NCI-H226 (cell line): ENCODE data around the gene FOXN3.

Experiments used
- DNase-seq: peaks from one replicate; pipeline ENCODE4 v3.0.0-alpha.2; 2015

Gene FOXN3

DNA sequence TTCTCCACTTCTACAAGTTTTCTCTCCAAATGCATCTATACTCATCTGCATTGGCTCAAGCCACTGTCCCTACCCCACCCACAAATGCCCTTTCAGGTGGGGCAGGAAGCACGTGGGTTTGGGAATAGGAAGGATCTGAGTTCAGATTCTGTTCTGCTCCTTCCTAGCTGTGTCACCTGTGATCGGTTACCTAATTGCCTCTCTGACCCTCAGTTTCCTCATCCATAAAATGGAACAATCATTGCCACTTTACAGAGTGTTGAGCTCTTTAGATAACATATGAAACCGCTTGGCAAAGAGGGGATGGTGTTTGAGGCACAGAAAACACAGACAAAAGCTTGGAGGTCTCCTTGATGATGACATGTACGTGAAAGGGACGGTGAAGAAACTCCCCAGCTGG is 34.5 kb downstream of the FOXN3 start:
- DNase-seq = no peak

DNA sequence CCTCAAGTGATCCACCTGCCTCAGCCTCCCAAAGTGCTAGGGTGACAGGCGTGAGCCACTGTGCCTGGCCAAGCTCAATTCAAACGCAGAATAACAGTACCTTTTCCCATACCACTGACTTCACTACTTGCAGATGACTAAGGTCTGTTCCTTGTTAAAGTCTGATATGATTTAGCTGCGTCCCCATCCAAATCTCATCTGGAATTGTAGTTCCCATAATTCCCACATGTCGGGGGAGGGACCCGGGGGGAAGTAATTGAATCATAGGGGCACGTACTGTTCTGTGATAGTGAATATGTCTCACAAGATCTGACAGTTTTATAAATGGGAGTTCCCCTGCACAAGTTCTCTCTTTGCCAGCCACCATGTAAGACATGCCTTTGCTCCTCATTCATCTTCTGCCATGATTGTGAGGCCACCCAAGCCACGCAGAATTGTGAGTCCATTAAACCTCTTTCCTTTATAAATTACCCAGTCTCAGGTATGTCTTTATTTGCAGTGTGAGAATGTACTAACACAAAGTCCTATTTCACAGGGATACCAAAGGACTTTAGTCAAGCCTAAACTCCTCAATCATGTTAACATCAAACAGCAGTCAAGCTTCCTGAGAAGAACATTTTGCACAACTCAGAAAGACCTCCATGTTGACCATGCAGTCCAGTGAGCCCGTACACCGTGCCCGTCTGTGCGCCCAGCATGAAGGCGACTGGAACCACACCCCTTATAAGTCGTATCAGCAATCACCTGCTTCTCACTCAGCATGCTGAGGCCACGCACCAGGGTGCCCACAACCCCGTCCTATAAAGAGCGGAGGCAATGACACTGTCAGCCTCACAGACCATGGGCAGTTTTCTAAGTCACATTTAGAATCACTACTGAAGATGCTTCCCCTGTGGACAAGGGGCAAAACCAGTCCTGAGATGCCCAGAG is 36.9 kb downstream of the FOXN3 start:
- DNase-seq = no peak

DNA sequence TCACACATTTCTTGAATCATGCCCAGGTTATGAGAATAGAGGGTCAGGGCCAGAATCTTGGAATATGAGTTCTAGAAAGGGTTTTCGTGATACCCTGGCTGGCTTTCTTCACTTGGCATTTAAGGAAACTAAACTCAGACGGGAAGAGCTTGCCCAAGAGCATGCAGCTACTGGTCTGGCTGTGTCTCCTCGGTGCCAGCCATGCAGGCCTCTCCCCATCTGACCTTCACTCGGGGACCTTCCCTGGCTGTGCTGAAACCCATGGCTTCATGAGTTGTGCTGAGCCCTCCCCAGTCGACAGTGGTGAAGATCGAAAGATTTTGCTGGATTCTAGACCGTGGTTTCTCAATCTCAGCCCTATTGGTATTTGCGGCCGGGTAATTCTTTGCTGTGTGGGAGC is 38.0 kb downstream of the FOXN3 start:
- no peak for DNase-seq

DNA sequence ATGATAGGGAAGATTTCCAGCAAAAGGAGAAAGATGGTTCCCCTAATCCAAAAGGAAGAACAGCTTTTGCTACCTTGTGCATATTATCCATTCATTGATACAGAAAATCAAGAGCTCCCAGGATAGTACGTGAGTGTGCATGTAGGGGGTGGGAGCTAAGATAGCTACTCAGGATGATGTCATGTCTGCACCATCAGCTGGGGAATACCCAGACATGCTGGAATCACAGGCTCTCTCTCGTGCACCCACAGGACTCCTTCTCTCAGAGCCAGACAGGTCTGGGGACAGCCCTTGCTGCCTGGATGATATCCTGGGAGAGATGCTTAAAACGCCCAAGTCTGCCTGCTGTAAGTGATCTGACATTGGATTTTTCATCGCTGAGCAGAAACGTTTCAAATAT is 38.9 kb downstream of the FOXN3 start:
- peak; percentile 30 for DNase-seq

DNA sequence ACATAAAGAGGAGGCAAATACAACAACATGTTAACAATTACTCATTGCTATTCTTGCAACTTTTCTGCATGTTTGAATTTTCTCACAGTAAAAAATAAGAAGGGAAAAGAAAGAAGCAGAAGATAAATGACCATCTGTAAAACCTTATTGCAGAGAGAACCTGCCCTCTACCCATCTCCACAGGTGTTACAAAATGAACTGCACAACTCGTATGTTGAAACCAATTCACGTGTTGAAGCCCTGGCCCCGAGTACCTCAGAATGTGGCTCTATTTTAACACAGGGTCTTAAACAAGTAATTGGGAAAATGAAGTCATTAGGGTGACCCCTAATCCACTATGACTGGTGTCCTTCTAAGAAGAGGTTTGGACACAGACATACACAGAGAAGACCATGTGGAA is 39.5 kb downstream of the FOXN3 start:
- DNase-seq = no peak

DNA sequence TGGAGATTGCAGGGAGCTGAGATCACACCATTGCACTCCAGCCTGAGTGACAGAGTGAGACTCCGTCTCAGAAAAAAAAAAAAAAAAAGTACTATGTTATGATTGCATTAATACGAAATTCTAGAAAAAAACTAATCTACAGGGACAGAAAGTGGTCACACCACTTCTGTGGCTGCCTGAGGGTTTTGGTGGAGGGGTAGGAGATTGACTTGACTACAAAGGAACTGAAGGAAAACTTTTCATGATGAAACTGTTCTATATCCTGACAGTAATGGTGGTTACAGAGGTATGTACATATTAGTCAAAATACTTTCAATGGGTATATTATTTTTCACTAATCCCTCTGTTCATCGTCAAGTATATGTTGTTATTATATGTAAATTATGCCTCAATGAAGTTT is 42.1 kb downstream of the FOXN3 start:
- DNase-seq = no peak

DNA sequence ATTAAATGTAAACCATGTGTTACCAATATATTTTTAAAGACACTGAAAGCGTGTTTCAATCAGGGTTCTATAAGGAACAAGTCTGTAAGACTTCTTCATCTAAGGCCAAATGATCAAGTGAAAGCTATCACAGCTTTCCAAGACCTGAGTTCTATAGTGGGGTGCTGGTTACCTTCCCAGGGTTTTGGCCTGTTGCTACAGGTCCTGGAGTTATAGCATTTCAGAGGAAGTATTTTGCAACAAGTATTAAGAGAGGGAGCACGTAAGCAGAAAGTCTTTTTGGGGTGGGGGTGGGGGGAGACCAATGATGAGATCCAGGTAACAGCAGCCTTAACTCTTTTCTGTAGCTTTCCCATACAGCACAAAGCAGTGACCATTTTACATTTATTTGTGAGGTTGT is 43.8 kb downstream of the FOXN3 start:
- DNase-seq = no peak

DNA sequence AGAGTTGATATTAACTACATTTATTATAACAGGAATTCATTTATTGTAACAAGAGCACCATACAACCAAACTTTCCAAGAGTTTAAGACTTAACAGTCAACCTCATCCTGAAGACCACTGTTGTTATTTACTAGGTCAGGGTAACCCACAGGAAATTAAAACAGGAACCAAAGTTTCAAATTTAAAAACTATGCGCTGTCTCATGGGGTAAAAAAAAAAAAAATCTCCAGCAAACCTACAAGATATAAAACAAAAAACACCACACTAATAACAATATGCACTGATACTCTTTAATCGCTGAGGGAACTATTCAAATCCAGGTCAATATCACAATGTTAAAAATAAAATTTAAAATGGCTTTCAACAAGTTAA is 44.5 kb downstream of the FOXN3 start:
- no peak for DNase-seq

DNA sequence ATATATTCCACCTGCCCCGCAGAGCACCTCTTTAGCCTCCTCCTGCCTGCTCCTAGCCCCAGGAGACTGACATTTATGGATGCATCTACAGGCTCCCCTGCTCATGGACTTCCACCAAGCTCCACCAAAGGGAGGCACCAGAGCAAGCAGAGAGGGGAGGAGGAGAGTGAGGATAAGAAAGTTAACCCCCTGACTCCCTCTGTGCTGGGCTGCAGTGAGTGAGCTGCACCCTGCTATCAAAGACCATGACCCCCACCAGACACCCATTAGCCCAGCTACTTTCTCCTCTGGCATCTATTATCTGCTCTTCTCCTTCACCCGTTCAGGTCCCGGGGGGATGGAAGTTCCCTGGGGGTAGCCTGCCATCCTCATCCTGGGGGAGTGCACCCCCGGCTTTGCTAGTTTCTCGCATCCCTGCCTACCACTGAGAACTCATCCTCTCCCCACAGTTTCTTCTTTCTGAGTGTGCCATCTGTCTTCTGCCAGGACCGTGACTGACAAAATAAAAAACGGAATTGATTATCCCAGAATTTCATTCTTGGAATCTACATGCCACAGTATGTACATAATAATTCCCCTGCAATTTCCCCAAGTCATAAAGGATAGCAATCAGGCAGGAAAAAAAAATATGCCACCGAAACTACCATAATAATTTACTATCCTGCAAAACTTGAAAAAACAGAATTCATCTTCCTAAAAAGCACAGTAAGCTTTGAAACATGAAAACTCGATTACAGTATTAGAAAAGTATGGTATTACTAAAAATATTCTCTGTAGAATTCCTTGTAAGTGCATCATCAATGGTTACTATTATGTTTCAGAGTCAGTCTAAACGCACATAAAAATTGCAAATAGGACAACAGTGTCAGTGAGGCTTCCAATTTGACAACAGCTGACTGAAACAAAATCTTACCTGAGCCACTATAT is 45.2 kb downstream of the FOXN3 start:
- DNase-seq = no peak

DNA sequence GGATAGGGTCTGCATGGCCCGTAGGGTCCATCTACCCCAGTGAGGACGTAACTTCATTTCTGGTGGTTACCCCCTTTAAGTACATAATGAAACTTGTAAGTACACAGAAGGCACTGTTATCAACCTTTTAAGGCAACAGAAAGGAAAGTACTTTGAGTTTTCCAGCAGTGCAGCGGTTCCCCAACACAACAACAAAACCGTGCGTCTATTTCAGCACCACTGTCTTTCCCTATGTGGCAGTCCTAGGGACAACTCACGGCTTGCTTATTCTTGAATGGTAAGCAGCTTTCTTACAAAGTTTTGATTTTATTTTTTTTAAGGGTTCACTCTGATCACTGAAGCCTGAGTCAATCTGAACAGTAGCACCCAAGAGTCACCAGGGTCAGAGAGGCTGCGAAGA is 46.3 kb downstream of the FOXN3 start:
- DNase-seq = no peak

DNA sequence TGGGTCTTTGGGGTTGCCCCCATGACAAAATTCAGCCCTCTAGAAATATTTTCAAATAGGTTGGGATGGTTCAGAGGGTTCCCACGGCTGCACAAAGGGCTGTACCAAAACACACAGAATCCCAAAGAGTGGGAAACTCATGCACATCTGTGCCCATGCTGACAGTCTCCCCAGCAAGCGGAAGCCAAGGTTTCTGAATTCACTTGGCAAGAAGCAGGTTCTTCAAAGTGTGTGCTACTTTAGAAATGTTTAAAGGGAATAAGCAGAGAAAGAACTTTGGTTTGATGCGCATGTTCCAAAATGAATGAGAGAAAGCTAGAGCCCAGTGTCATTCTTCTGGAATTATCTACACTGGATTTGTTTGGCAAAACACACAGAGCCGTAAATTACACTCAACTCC is 46.7 kb downstream of the FOXN3 start:
- DNase-seq = no peak

DNA sequence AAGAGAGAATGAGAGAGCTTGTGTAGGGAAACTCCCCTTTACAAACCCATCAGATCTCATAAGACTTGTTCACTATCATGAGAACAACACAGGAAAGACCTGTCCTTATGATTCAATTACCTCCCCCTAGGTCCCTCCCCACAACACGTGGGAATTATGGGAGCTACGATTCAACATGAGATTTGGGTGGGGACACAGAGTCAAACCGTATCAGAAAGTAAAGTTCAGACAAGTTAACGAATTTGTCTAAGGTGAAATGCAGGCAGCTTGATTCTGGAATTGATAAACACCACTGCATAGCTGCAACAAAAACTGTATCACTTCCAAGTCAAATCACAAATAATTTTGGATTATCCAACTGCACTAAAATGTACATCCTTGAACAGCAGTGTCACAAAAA is 47.4 kb downstream of the FOXN3 start:
- DNase-seq = no peak

DNA sequence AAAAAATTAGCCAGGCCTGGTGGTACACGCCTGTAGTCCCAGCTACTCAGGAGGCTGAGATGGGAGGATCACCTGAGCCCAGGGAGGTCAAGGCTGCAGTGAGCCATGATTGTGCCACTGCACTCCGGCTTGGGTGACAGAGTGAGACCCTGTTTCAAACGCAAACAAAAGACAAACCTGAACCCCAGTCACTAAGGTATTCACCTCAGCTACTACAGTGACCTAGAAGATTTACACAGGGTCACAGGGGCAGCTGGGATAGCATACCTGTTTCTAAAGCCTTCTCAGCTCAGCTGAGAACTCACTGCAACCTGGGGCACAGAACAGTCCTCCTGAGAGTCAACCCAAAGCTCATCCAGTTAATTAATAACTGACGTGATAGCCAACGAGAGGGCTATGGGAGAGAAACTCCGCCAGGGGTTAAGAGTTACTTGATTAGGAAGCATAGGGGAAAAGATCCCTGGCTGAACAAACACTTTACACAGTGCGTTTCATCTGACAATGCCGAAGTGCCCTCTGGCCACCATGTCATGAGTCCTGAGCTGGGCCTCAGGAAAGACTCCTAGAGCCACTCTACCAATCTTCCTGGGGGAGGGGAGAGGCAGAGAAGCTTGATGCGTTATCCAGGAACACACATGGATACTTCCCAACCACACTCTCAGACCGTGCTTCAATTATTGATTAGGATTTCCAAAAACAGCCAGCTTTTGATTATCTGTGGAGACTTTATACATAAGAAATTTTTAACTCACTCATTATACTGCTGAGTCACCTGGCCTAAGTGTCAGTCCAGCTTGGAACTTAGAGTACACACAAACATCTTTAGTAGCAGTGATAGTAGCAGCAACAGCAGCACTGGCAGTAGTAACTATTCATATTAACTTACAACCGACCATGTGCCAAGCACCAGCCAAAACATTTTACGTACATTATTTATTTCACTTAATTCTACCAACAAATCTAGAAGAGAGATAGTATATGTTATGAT is 48.2 kb downstream of the FOXN3 start:
- DNase-seq = no peak

DNA sequence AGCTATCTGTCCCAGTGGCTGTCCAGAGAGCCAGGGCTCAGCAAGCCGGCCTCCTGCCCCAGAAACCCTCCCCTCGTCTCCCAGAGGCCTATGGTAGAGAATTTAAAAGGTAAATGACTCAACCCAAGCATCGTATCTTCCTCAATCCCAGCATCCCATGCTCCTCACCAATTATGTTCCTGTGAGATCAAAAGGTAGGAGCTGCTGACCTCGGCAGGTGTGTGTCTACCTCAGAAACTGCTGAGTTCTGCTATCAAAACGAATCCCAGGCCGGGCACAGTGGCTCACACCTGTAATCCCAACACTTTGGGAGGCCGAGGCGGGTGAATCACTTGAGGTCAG is 49.3 kb downstream of the FOXN3 start:
- no peak for DNase-seq

DNA sequence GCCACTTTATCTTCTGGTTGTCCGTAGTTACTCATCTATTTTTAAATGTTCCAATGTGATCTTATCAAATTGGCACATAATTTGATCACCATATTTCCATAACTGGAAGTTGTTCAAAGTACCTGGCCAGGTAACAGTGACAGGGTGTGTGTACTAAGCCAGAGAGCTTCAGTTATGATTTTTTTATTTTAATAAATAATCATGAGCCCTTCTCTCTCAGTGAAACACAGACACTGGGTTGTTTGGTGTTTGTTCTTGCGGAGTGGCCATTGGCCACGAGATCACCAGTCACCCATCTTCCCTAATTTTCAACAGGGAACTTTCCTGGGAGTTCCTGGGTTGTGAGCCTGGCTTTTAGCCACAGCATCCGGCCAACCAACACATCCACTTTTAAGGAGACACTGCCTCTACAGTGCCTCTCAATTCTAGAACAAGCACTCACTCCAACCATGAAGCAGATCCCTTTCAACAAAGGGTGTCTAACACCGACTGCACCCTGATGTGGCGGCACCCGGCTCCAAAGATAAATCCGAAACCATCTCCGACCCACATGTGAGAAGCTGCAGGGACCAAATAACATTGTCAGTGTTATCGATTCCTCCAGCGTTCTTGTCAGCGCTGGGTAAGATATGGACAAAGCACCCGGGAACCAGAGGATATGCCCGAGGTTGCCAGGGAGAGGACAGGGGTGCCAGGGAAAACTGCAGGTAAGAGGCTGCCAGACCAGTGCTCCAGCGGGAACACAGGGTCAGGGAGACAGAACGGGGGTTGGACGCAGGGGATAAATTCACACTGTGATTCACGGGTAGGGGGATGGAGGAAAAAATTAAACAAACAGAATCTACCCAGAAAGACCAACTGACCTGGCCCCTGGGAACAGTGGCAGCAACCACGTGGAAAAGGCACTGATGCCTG is 49.9 kb downstream of the FOXN3 start:
- DNase-seq = no peak

DNA sequence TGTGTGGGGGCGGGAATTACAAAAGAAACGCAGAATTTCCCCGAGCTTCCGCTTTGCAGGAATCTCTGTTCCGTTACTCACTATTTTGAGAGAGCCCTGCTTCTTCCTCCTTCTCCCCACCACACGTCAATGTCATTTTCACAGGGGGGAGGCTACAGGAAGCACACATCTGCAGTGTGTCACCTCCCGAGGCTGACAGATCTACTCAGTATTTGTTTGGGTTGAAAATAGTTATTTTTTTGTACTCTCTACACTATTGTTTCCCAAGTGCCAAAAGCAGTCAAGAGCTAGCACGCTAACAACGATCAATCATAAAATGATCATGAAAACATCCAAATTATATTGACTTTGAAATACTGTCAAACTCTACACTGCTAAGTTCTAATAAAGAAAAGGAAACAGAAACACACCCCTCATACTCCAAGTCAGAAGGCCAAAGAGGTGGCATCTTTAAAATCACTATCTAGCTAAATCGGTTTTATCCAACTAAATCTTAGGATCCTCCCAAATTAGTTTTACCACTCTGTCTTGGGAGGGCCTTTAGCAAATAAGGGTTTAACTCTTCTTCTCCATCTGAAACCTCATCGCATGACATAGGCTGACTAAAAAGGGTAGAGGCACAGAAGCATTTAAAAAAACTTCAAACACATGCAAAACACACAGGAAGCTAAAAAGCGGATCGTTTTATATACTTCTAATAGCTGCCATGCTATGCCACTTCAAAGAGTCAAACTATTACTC is 51.8 kb downstream of the FOXN3 start:
- no peak for DNase-seq

DNA sequence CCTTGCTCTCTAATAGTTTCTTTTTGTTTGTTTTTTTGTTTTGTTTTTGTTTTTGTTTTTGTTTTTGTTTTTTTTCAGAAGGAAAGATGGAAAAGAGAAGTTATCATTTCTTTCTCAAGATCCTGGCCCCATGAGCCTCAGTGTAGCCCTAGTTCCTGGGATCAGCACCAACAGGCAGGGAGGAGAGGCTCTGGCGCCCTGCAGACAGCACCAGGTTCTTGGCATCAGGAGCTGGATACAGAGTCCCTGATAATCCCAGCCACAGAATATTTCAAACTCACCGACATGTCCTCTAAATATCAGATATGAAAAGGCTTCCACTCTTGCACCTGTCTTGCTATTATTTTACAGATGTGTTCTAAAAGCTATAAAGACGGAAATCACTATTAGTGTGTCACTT is 52.7 kb downstream of the FOXN3 start:
- no peak for DNase-seq

DNA sequence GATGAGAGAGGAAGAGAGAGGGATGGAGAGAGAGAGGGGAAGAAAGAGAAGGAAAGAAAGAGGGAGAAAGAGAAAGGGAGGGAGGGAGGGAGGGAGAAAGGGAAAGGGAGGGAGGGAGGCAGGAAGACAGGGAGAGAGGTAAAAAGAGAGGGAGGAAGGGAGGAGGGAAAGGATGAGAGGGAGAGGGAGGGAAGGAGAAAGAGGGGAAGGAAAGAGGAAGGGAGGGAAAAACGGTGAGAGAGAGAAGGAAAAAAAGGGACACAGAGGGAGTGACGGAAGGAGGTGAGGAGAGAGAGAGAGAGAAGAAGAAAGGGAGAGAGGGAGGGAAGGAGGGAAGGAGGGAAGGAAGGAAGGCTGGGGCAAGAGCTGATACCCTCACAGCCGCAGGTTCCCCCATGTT is 56.8 kb downstream of the FOXN3 start:
- no peak for DNase-seq

DNA sequence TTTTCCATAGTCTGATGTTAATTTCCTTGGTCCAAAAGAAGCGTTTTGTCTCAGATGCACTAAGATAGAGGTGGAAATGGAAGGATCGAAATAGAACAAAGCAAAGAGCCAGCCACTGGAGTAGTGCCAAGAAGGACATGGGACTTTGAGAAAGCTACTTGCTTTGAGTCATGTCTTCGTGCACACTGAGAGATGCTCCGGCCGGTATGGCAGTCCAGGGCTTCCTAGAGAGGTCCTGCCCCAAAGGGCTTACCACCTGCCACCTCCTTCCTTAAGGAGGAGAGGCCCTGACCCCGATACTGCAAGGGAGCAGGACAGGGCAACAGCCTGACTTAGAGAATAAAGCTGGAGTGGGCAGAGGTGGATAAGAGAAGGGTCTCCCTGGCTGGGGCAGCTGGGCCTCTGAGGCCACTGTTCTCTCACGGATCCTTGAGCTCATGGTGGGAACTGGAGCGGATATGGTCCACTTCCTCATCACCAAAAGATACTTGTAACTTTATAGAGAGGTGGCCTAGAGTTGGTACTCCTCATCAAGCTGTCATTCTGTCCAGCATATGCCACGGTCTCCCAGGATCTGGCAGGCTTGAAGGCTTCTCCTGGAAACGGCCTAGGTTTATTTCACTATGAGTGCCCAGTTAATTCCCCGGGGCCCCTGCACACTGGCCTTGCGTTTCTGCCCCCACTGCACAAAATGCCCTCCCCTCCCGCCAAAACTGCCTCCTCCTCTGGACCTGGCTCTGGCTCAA is 57.4 kb downstream of the FOXN3 start:
- DNase-seq = no peak

DNA sequence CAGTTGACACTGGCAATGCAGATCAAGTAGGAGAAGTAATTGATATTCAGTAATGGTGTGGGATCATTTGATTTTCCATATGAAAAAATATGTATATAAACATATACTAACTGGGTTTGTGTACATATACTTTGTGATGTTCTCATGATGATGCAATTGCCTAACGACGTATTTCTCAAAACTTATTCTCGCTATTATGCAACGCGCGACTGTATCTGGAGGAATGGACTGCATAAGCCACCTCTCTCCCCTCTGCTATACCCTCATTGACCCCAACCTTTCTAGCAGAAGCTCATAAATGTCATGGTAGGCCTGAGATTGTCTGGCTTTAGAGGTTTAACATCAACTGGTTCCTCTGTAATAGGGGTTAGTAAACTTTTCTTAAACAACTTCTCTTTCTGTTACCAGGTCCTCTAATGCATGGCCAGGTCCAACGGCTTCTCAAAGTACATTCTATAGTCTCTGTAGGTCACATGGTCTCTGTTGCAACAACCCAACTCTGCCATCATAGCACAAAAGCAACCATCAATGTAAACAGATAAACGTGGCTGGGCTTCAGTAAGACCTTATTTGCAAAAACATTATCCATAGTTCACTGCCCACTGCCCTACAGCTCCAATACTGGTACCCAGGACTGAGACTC is 59.3 kb downstream of the FOXN3 start:
- no peak for DNase-seq
